Progenitor cell of endocrine pancreas (in vitro differentiated cells): Measurements from ENCODE around the gene ATXN7L3B. TPM values are rescaled to one million over a fixed set of nuclear protein-coding genes. Genes with fewer than 3 reads are reported as not detected.

Experiments used
- DNase-seq: peaks from one replicate; pipeline ENCODE4 v3.0.0; 2021; ENCODE audit warnings: low spot score; ENCODE audit not compliant: unreplicated experiment
- H3K27ac Mint-ChIP-seq: 2 replicates; pipeline ENCODE4 v1.8.0; 2021; ENCODE audit warnings: mild to moderate bottlenecking, moderate library complexity, mixed read lengths
- H3K27me3 Mint-ChIP-seq: 2 replicates; pipeline ENCODE4 v1.8.0; 2021; ENCODE audit warnings: mixed read lengths
- H3K36me3 Mint-ChIP-seq: 2 replicates; pipeline ENCODE4 v1.8.0; 2022; ENCODE audit warnings: mixed read lengths; ENCODE audit not compliant: insufficient read depth
- H3K4me1 Mint-ChIP-seq: 2 replicates; pipeline ENCODE4 v1.8.0; 2021; ENCODE audit warnings: low read depth, mixed read lengths
- H3K4me3 Mint-ChIP-seq: 2 replicates; pipeline ENCODE4 v1.8.0; 2021; ENCODE audit warnings: low read depth, mild to moderate bottlenecking, moderate library complexity, mixed read lengths
- H3K9me3 Mint-ChIP-seq: 2 replicates; pipeline ENCODE4 v1.8.0; 2021; ENCODE audit warnings: low read depth, mixed read lengths
- CTCF ChIP-seq: fragments of 200-600 bp; sonication (generic); IDR thresholded peaks from one replicate; pipeline ENCODE4 v1.5.0; 2021; ENCODE audit warnings: antibody characterized with exemption, mild to moderate bottlenecking; ENCODE audit not compliant: unreplicated experiment
- total RNA-seq: library from RNA; stranded (reverse); gene quantifications from 2 replicates; pipeline ENCODE4 v1.2.1, GENCODE V29; 2021

The ATXN7L3B gene
- total RNA-seq, 1 donor from 2014 or later, result 75.3 TPM

DNA sequence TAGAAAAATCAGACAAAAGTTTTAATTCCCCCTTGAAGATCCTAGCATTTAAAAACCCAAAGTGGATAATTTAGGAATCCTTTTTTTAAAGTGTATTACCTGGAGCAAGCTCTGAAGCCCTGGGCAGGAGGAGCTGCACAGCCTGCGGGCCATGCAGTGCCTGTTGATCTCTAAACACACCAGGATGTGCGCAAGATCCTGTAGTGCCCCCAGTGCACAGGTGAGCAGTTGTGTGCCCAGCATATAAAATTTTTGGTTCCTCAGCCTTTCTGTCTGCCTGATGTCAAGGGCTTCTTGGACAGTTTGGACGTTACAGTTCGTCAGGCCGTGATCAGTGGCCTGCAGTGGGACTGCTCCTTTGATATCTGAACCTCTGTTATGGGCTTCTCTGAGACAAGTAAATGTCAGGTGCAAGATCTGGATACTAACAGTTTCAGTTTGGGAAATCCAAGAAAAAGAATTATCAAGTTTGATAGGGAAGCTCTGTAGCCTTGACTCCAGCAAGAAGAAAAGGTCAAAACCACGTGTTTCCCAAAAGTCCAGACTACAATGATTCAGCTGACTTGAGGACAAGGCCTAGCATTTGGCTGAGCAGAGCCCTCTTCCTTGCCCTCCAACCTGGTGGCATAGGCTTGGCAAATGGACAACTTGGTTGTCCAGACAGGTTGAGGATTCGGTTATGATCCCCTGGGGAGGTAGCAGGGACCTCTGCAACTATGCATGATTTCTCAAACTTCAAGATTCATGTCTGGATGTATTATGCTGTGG lies 1.0 kb downstream of the ATXN7L3B start:
- DNase-seq, result no peak
- Mint-ChIP-seq H3K9me3 (no peaks in the 10 kb centered on the region), H3K4me1 (peaks cover 48% of the 10 kb centered on the region), H3K27me3 (no peaks in the 10 kb centered on the region), H3K36me3 (peaks cover 30% of the 10 kb centered on the region), H3K27ac (peak overlapping the region; percentile 100), H3K4me3 (peak overlapping the region; percentile 97)
- peak; percentile 11 for TF ChIP-seq CTCF

DNA sequence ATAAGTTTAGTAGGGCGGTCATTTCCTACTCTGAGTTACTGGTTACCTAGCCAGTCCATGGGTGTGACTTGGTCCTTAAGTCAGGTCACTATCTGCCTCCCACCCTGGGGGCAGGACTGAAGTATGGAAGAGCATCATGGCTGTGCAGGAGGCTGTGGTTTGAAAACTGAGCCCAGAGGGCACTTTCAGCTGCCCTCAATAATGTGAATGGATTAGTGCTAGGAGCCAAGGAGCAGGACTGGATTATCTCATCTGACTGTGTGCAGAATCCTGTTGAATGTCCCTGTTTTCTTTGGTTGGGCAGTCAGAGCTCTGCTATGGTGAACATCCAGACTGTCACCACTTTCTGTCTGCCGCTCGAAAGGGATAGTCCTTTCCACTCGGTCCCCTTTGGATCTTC lies 1.6 kb downstream of the ATXN7L3B start:
- no peaks in the 10 kb centered on the region for H3K9me3 Mint-ChIP-seq
- no peaks in the 10 kb centered on the region for H3K27me3 Mint-ChIP-seq
- peak overlapping the region; percentile 100 for H3K27ac Mint-ChIP-seq
- H3K4me1 Mint-ChIP-seq, result peaks cover 48% of the 10 kb centered on the region
- TF ChIP-seq CTCF, result no peak
- H3K4me3 Mint-ChIP-seq, result peak overlapping the region; percentile 97
- no peak for DNase-seq
- H3K36me3 Mint-ChIP-seq, result peaks cover 30% of the 10 kb centered on the region

DNA sequence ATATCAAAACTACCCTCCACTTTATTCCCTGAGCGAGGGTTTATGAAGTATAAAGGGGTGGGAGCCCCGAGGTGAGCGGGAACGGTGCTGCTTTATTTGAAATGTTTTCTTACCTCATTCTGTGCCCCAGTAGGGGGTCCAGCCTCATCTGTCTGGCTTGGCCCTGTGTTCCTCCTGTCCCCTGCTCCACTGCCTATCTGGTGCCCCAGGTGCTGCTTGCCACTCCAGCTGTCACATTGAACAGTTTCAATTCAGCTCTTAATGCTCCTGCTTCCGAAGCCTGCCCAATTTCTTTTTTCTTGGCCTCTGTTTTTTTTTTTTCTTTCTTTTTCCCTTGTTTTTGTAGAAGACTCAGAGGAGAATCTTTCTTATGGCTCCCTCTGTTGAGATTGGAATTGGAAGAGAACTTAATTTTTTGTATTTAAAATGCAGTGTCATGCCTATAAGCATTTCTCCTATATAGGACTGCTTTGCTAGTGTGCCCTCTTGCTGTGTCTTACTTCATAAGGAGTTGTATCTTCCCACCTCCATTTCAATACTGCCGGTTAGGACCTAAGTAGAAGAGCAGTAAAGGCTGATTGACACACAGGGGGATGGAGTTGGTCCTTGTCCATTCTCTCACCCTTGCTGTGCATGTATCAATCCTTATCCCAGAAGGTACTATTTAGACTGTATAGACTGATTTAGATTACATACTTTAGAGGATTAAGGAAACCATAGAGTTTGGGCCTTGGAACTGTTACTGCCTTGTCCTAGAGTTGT lies 2.3 kb downstream of the ATXN7L3B start:
- DNase-seq, result no peak
- H3K9me3 Mint-ChIP-seq, result no peaks in the 10 kb centered on the region
- H3K27ac Mint-ChIP-seq, result peak overlapping the region; percentile 100
- H3K36me3 Mint-ChIP-seq, result peaks cover 30% of the 10 kb centered on the region
- no peak for TF ChIP-seq CTCF
- peaks cover 48% of the 10 kb centered on the region for H3K4me1 Mint-ChIP-seq
- no peaks in the 10 kb centered on the region for H3K27me3 Mint-ChIP-seq
- peak overlapping the region; percentile 97 for H3K4me3 Mint-ChIP-seq

- H3K4me1 Mint-ChIP-seq, result peaks cover 48% of the 10 kb centered on the region
- peaks cover 30% of the 10 kb centered on the region for H3K36me3 Mint-ChIP-seq
- DNase-seq, result no peak
- H3K27me3 Mint-ChIP-seq, result no peaks in the 10 kb centered on the region
- no peak for TF ChIP-seq CTCF
- H3K9me3 Mint-ChIP-seq, result no peaks in the 10 kb centered on the region
- peak overlapping the region; percentile 45 for H3K4me3 Mint-ChIP-seq
- no peak overlapping the region for H3K27ac Mint-ChIP-seq
Observed at GRCh38 chr12:74541074-74541473, 3.4 kb downstream of the ATXN7L3B start.

- no peak for DNase-seq
- Mint-ChIP-seq H3K9me3 (no peaks in the 10 kb centered on the region), H3K4me1 (peaks cover 6% of the 10 kb centered on the region), H3K27ac (no peak overlapping the region), H3K36me3 (peaks cover 6% of the 10 kb centered on the region), H3K4me3 (no peak overlapping the region), H3K27me3 (no peaks in the 10 kb centered on the region)
- no peak for TF ChIP-seq CTCF
Observed at GRCh38 chr12:74547249-74547648, 9.6 kb downstream of the ATXN7L3B start.
